GM18858 (cell line): ENCODE data around the gene MCC.

Source experiments
- ATAC-seq: cut with Tn5 transposase; IDR thresholded peaks from one replicate; pipeline ENCODE4 v1.9.1; 2021; ENCODE audit not compliant: unreplicated experiment

MCC gene

GRCh38 chr5:113274836-113275414, 213.3 kb downstream of the MCC start:
- no peak for ATAC-seq

DNA sequence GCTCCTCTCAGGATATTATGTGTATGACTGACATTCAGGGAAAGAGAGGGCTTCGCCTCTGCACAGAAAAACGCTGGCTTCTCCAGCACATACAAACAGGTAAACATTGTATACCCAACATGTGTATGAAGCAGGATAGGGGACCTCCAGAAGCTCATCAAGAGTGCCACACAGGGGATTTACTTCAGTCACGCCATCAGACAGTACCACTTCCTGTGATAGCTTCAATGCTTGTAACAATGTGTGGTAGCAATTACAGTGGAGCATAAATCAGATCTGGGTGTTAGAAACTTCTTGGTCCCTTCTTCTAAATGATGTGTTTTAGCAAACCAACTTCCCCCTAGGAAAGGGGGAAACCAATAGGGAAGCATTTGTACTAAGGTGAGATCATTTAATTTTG, 214.3 kb downstream of the MCC start:
- no peak for ATAC-seq

- ATAC-seq, result no peak
These were observed 216.4 kb downstream of the MCC start for GRCh38 chr5:113271745-113272454.

DNA sequence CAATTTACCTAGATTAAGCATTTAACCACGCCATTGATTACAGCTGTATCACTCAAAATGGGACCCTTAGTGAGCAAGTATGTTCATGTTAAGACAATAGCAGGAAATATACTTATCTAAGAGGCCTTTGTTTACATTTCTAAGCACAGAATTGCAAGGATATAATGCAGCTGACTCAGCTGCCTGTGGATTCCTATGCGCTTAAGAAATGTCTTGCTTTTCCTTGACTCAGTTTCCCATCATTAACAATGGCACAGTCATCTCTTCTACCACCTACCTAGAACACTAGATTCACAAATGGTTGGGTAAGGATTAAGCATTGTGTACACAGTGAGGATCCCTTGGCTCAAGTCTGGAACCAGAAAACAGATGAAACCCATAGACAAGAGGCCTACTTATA, 217.2 kb downstream of the MCC start:
- ATAC-seq, result no peak

- ATAC-seq, result no peak
These were observed 218.2 kb downstream of the MCC start for GRCh38 chr5:113270086-113270485.

DNA sequence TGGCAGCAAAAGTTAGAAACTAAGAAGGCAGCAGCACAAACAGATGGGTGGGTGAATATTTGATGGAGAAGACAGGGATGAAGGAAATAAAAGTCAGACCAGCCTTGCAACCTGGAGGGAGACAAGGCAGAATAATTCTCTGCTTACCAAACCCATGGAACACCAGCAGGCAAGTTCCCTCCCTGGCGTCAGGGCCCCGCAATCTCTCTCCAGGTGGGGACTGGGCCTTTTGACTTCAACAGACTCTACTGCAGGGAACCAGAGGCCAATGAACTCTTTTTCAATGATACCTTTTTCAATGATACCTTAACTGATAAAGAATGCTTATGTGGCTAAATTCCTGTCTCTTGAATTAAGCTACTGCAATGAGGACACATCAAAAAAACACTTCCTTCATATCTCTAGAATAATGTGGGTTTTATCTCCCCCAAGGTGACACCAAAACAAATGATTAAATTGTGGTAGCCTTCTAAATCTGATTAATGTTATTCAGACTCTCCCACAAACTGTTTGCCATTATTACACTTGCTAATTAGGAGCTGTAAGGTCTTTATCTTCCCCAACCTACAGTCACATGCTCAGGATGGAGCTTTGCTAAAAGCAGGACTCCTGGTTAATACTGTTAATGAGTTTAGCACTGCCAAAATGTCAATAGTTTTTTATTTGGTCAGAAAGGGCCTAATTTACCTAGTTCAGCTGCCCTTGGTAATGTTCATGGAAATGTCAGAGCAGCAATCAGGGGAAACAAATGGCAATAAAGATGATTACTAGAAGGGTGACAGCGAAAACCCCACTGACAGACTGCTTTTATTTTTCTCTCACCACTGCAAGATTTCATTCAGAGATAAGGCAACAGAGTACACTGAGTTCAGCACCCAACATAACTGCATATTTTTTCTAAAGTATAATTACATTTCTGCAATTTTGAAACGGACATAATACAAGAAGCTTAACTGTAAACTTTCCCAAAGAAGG, 218.9 kb downstream of the MCC start:
- ATAC-seq, result no peak

- ATAC-seq, result no peak
These were observed 220.0 kb downstream of the MCC start for GRCh38 chr5:113268232-113268631.

GRCh38 chr5:113267361-113267900, 220.8 kb downstream of the MCC start:
- no peak for ATAC-seq

DNA sequence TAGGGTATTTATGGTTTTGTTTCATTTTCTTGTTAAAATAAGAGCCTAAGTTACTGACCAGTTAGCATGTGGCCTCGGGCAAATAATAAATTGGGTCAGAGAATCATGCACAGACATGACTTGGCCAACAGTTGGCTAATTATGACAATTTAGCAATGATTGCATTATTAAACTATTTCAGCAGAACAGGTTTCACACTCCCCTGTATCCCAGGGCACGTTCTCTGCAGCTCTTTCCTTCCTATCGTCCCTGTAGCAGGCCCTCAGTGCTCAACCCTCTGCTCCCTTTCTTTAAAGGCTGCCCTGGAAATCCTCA, 221.4 kb downstream of the MCC start:
- no peak for ATAC-seq

DNA sequence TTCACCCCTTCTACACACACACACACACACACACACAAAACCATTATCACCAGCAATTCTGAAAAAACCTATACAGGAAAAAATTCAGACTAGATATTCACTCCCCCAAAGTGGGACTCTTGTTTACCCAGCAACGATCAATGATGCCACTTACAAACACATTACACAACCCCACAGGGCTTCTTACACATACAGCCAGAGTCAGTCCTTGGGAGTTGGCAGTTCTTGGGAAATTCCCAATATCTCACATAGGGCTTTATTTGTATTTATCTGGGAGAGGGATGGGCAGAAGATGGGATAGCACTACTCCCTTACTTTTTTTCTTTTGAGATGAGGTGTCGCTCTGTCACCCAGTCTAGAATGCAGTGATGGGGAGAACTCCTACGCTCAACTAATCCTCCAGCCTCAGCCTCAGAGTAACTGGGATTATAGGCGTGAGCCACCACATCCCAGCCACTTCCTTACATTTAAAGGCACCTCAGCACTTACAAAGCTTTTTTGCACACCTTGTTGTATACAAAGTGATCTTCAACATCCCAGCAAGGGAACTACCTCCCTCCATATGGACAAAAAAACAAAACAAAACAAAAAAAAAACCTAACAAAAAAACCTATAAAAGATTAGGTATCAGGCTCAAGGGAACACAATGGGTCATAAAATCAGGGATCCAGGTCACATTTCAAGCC, 221.9 kb downstream of the MCC start:
- ATAC-seq, result no peak

DNA sequence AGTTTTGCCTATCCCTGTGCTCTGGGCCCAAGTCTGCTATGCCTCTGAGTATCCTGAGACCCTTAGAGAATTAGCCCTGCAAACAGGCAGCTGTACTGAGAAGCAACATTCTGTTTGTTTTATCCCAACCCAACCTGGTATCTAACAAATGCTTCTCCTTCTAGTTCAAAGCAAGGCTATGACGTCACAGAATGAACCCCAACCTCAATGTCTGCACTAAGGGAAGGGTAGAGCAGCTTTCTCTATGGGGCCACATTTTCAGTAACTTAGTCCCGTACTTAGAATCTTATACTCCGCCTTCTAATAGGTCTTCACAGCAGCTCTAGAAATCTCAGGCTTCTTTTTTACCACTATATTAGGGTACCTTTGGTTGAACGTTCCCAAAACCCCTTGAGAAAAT, 223.1 kb downstream of the MCC start:
- no peak for ATAC-seq

DNA sequence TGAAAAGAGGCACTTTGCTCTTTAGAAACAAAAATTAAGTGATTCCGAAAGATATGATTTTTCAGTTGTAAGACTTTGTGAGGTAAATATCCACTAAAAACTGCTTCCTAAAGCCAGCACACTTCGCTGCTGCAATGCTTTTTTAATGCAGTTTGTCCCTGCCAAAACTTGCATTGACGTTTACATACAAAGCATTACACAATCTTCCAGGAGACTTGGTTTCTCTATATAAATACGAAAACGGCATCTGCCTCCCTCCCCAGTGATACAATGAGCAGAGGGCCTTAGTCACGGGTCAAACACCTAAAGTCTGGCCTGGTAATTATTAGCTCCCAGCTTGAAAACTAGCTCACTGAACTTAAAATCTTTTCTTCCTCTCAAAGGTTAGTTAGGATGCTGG, 224.2 kb downstream of the MCC start:
- no peak for ATAC-seq

DNA sequence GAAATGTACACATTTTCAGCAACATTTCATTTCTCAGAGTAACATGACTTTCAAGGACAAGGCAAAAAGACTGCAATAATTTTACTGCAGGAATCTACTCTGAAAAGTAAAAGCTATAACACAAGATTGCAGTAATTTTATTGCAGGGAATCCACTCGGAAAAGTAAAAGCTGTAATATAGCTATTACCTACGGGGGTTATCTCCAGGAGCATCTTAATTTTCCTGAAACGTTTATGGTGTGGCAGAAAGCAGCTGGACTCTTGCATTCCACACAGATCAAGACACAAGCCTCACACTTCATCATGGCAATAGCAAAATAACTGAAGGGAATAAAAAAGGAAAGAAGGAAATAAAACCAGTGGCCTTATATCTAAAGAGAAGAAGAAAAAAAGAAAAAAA, 224.7 kb downstream of the MCC start:
- no peak for ATAC-seq

GRCh38 chr5:113262674-113263073, 225.6 kb downstream of the MCC start:
- no peak for ATAC-seq

DNA sequence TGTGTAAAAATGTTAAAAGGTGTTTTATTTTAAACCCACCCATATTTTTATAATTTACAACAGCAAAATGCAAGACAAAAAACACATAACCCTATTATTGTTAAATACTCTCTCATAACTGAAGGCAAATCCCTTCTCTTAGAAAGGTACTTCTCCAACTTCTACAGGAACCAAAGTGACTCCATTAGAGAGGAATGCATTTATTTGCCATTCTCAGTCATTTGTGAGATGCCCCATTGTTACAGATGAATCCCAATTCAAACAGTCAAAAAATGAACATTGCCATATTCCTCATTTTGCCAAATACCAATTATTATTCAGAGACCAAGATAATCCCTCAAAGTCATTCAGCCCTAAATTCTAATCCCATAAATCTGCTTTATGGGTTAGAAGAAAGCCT, 229.2 kb downstream of the MCC start:
- ATAC-seq, result no peak

GRCh38 chr5:113257545-113257944, 230.7 kb downstream of the MCC start:
- no peak for ATAC-seq

GRCh38 chr5:113256671-113257452, 231.4 kb downstream of the MCC start:
- ATAC-seq, result no peak

GRCh38 chr5:113255579-113256386, 232.5 kb downstream of the MCC start:
- ATAC-seq, result no peak

DNA sequence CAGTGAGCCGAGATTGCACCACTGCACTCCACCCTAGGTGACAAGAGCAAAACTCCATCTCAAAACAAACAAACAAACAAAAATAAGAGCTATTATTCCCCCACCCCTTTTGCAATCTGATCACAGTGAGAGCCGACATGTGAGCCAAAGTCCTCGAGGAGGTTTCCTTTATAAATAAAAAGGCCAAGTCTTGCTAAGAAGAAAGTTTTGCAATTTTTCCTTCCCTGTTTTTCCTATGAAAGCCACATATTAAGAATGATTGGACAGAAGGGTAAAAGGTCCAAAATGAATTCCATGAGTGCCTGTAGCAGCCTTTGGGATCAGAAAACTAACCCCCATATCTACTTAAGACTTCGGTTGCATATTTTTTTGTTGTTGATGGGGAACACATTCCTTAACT, 233.1 kb downstream of the MCC start:
- no peak for ATAC-seq

GRCh38 chr5:113253037-113253436, 235.2 kb downstream of the MCC start:
- ATAC-seq, result no peak
